TTC549 (cell line): Measurements from ENCODE around the gene PDCD7.
"Not testable (repeated sequence)": the region's sequence is repeated elsewhere in the genome, so short reads cannot be mapped to it uniquely, and the experiment has no call there.

Source experiments
- FAIRE-seq: peaks from 2 replicates; lab custom pipeline; 2012; peaks lifted over from hg19 to GRCh38; lab: Jason Lieb, UNC

Gene PDCD7

DNA sequence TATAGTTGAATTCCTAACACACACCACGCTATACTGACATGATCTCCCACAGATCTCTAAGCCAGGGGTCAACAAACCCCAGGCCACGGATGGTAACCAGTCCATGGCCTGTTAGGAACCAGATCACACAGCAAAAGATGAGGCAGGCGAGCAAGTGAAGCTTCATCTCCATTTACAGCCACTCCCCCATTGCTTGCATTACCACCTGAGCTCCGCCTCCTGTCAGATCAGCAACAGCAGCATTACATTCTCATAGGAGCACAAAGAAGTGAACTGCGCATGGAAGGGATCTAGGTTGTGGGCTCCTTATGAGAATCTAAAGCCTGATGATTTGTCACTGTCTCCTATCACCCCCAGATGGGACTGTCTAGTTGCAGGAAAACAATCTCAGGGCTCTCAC lies 2.7 kb downstream of the PDCD7 start:
- no peak for FAIRE-seq

- no peak for FAIRE-seq
Observed at GRCh38 chr15:65115542-65115941, 18.1 kb downstream of the PDCD7 start.

GRCh38 chr15:65115086-65115485 lies 18.5 kb downstream of the PDCD7 start, which contains the start of gene UBAP1L:
Gene UBAP1L, minus strand, starts transcription at chr15:65115200. Its CDS starts 8,985 bp downstream, at chr15:65106215.
- FAIRE-seq = no peak

DNA sequence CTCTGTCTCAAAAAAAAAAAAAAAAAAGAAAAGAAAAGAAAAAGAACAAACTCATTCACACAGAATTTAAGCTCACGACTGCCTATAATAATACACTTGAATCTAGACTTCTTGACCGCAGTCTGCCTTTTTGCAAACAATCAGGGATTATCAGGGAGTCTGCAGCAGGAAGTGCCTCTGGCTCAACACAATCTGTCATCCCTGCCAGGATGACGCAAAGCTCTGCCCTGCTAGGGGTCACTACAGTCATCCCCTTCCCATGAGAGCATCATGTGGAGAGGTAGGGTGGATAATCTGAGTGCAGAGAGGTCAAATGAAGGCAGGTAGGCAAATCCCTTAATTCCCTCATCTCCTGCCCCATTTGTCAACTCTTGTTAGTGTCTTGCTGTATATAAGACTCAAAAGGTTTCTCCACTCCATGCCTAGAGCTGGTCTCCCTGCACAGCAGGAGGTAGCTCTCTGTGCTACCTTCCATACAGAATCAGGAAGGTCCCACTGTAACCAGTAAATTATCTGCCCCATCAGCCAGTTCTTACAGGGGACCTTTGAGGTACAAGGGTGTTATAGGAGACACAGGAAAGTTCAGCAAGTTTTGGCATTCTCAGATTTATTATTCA lies 22.8 kb downstream of the PDCD7 start:
- no peak for FAIRE-seq

DNA sequence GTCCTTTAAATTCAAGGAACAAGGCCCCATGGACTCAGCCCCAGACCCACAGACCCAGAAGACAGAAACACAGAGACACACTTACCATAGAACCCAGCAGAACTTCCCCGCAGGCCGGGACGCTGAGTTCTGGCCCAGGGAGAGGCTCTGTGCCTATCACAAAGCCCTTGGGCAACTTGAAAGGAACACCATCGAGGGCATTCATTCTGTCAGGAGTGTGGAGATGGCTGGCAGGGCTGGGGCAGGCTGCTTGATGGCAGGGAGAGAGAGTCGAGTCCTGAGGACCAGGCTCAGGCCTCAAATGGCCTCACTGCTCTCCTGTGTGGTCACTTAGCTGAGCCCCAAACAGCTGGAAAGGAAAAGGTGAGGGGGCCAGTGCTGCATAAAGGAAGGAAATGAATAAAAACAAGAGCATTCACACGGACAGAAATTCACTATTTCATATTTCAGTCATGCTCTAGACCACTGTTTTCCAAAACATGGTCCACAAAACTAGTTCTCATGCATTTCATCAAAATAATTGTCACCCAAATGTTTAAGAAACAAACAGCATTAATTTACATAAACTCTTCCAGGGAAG lies 27.5 kb downstream of the PDCD7 start:
- no peak for FAIRE-seq

- FAIRE-seq = no peak
Observed at GRCh38 chr15:65105038-65105437, 28.6 kb downstream of the PDCD7 start.

DNA sequence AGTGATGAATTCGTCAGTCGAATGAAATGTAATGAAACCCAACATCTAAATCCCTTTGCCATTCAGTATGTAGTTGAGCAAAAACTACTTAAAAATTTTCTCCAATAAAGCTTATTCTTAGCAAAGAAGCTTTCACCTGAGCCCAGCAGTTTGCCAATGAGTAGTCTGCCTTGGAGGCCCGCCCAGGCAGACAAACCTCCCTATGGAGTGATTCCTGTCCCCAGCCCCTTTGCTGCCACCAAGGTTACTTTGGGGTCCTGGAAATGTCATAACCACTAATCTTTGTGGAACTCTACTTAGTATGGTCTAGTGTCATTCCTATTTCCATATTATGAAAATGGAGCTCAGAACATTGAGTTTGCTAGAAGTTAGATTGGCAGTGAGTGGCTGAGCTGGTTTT lies 30.7 kb downstream of the PDCD7 start:
- FAIRE-seq = no peak

DNA sequence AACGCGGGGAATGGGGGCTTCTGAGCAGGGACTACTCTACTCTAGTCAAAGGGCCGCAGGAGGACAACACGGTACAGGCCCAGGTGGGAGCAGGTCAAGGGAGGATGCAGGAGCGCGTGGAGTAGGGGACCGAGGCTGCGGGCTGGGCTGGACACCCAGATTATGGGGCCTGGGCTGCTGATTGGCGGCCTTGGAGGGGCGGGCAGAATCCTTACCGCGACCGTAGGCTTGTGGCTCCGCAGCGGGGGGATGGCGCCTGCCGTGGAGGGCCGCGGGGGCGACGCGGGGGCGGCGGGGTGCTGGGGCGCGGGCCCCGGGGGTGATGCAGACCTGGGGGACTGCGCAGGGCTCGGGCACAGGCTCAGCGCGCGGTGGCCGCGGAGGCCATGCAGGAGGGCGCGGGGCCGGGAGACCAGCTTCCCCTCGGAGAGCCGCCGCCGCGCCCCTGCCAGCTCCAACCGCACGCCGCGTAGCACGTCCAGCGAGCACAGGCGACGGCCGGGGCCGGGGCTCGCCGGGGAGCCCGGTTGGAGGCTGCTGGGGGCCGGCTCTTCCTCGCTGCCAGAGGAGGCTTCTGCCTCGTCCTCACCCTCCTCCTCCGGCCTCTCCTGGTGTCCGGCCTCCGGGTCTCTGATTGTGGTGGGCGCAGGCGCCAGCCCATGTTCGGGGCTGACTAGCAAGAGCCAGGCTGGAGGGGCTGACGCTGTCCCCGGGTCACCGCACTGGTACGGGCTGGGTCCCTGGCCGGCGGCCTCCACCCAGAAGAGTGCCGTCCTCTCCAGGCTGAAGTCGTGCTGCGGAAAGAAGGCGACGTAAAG lies 31.5 kb downstream of the PDCD7 start:
- no peak for FAIRE-seq

- no peak for FAIRE-seq
Observed at GRCh38 chr15:65101411-65101890, 32.2 kb downstream of the PDCD7 start.

DNA sequence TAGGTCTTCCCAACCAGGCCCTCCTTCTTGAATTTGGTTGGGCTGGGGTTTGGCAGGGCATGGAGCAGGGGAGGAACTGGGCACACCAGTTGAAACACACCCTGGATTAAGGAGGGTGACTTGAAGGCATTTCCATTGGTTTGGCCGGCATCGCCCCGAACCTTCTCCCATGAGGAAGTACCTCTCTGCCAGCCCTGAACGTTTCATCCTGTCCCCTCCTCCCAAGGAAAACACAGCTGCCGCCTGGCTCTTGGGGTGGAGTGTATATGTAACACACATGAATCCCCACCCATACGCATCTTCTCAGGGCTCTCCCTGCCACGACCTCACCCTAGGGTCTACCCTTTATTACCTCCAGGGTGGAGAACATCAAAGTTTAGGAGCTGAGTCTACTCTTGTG lies 33.2 kb downstream of the PDCD7 start:
- FAIRE-seq = no peak

- FAIRE-seq = not testable (repeated sequence)
Observed at GRCh38 chr15:65099801-65100200, 33.8 kb downstream of the PDCD7 start.

DNA sequence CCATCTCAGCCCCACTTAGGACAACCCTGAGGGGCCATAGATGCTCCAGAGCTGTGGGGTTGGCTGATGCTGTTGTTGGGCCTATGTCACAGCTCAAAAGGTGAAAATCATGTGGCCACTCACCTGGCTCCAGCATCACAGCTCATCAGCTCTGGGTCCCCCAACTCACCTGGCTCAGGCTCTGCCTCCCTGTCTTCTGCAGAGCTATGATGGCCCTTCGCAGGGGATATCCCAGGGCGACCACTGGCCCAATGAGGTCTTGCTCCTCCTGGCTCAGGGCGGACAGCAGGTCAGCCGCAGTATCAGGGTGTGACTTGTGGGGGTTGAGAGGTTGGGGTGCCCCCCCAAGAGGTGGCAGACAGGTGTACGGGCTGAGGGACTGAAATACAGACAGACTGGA lies 34.3 kb downstream of the PDCD7 start:
- FAIRE-seq = no peak

- FAIRE-seq = no peak
Observed at GRCh38 chr15:65097651-65098263, 35.9 kb downstream of the PDCD7 start.

DNA sequence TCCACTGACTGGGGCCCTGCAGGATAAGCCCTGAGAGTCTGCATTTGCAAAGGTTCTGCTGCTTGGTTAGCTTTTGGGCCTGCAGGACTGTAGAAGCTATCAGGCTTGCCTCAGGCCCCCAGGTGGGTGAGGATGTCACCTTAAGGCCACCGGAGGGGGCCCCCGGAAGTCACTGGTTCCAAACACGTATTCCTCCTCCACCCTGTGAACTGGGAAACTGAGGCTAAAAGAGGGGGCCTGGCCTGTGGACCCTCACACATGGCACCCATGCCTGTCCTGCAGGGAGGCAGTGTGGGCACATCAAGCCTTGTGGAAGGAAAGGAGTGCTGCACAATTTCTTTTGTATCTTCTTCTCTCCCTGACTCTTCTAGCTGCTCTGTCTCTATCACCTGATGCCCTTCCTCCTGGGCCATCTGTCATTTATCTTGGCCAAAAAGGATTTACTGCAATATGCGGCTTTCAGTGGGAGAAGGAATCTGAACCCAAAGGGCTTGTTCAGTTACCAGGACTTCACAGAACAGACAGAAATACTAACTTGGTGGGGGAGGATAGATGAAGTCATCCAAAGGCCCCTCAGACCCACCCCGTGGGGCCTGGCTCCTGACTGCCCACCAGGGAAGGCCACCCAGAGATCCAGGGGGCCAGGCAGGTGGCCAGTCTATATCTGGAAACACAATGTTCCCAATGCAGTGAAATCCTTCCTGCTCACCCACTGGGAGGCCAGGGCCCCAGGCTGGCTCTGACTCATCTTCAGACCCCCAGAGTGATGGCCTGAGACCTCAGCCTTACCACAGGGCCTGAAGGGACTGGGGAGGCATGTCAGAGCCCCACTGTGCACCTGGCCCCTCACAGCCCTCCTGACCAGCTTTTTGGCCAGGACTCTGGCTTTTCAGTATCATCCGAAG lies 36.9 kb downstream of the PDCD7 start:
- no peak for FAIRE-seq

DNA sequence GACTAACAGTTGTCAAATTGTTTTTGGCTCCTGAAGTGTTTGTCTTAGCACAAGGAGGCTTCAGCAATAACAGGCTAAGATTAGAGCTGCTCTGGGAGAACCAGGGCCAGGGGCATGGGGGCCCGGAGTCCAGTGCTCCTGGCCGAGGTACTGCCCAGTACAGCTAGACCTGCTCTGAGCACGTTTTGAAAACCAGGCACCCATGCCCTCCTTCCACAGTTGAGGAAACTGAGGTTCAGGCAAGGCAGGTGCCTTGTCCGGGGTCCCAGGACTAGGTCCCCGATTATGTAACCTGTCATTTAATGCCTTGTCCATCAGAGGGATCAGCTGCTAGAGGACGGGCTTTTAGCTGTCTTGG lies 37.9 kb downstream of the PDCD7 start:
- FAIRE-seq = no peak

- no peak for FAIRE-seq
Observed at GRCh38 chr15:65095011-65095746, 38.4 kb downstream of the PDCD7 start.

GRCh38 chr15:65094294-65094995 lies 39.2 kb downstream of the PDCD7 start:
- no peak for FAIRE-seq

DNA sequence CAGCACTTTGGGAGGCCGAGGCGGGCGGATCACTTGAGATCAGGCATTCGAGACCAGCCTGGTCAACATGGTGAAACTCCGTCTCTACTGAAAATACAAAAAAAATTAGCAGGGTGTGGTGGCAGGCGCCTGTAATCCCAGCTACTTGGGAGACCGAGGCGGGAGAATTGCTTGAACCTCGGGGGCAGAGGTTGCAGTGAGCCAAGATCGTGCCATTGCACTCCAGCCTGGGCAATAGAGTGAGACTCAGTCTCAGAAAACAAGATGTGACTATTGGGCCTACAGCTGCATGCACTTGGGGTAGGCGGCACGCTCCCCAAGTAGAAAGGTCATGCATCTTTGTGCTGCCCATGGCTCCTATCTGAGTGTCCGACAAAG lies 39.8 kb downstream of the PDCD7 start:
- FAIRE-seq = not testable (repeated sequence)

DNA sequence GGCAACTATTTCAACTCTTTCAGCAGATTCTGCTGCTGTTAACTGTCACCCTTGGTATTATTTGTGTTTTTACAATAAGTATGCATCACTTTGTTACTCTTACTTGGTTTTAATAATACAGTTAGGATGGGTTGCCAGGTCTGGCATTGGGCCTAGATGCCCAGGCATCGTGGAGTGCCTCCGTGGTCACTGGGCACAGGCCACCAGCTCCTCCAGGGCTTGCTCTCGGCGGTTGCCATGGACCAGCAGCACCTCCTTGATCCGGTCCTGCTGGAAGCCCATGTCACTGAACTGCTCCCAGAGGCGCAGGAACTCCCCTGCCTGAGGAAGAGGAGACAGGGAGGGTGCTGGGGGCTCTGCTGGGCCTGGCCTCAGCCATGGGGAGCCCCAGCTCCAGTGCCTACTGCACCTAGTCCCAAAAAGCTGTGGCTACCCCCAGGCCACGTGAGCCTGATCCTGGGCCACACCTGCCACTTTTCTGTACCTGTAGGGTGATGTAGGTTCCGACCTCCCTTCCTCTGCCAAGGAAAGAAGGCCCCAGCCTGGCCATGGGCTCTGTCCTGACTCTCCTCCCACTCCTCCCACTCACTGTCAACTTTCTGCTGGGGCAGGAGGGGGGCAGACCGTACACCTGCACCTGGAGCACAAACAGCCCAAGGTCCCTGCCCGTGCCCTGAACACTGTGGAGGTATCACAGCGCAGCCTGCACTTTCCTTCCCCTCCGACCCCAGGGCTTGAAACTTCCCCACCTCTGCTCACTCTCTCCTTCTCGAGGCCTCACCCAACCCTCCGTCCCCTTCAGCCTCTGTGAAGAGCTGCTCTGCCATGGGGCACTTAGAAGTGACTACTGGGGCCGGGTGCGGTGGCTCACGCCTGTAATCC lies 40.5 kb downstream of the PDCD7 start:
- no peak for FAIRE-seq
